A204.1 (cell line): Measurements from ENCODE around the gene LRG1.
"Not testable (repeated sequence)": the region's sequence is repeated elsewhere in the genome, so short reads cannot be mapped to it uniquely, and the experiment has no call there.

Experiments
- FAIRE-seq: peaks from 2 replicates; lab custom pipeline; 2012; peaks lifted over from hg19 to GRCh38; lab: Jason Lieb, UNC

The LRG1 gene

DNA sequence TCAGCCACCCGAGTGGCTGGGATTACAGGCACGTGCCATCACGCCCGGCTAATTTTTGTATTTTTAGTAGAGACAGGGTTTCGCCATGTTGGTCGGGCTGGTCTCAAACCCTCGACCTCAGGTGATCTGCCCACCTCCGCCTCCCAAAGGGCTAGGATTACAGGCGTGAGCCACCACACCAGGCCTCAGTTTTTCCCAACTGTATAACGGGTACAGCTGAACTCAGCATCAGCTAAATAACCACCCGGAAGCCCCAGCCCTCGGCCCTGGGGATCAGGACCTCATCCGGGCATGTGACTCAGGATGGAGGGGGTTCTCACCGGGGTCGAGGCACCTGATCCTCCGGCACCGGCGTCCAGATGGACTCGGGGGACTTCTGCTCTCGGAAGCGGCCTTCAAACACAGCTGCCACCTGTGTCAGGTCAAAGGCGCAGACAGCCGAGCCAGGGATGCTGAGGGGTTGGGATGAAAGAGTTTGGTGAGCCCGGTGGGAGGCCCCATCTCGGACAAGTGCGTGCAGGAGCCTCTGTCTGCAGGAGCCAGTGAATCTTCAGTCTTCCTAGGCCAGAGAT lies 10.7 kb upstream of the LRG1 start:
- FAIRE-seq, result no peak

- no peak for FAIRE-seq
These were observed 10.2 kb upstream of the LRG1 start for GRCh38 chr19:4550018-4550417.

- FAIRE-seq, result no peak
These were observed 8.4 kb upstream of the LRG1 start for GRCh38 chr19:4548238-4548584.

- no peak for FAIRE-seq
These were observed 7.7 kb upstream of the LRG1 start for GRCh38 chr19:4547303-4548237.

DNA sequence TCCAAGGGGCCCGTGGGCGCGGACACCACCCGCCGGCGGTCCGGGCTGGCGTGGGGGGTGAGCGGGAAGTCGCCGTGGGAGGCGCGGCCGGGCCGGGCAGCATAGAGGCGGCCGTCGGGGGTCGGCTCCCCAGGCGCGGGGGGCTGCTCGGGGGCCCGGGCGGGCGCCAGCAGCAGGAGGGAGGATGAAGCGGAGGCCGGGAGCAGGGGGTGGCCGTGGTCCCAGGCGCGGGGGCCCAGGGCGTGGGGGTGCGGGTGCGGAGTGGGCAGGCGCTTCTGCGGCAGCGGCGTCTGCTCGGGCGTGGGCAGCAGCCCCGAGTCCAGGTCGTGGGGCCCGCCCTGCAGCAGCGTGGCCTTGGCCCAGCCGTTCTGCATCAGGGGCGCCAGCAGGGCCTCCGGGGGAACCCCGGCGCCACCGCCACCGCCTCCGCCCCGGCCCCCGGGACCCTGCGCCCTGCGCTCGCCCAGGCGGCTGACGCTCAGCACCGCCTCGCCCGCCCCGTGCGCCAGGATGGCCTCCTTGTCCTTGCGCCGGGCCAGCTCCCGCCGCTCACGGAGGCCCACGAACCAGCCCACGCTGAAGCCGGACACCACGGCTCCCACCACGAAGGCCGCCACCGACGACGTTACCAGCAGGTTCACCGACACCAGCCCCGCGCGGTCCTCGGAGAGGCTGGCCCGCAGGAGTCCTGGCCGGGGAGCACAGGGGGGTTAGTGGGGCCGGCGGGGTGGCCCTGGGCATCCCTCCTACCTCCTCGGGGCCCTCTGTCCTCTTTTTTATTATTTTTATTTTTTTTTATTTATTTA lies 4.2 kb upstream of the LRG1 start:
- no peak for FAIRE-seq

- FAIRE-seq, result no peak
These were observed 3.3 kb upstream of the LRG1 start for GRCh38 chr19:4542896-4543841.

DNA sequence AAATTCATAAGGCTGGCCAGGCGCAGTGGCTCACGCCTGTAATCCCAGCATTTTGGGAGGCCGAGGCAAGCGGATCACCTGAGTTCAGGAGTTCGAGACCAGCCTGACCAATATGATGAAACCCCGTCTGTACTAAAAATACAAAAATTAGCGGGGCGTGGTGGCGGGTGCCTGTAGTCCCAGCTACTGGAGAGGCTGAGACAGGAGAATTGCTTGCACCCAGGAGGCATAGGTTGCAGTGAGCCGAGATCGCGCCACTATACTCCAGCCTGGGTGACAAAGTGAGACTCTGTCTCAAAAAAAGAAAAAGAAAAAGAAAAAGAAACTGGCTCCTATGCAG lies 1.9 kb upstream of the LRG1 start:
- FAIRE-seq, result not testable (repeated sequence)

DNA sequence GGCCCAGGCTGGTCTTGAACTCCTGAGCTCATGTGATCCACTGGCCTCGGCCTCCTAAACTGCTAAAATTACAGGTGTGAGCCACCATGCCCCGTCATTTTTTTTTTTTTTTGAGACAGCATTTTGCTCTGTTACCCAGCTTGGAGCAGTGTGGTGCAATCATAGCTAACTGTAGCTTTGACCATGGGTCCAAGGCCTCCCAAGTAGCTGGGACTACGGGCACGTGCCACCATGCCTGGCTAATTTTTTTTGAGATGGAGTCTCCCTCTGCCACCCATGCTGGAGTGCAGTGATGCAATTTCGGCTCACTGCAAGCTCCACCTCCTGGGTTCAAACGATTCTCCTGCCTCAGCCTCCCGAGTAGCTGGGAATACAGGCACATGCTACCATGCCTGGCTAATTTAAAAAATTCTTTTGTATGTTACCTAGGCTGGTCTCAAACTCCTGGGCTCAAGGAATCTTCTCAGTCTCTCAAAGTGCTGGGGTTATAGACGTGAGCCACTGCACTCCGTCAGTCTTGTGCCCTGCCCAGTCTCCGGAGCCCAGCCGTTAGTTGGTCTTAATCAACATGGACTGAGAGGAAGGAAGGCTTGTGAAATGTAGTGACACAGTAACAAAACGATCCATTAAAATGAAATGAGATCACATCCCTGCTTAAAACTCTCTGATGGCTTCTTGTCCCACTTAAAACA lies 1.4 kb upstream of the LRG1 start:
- no peak for FAIRE-seq

DNA sequence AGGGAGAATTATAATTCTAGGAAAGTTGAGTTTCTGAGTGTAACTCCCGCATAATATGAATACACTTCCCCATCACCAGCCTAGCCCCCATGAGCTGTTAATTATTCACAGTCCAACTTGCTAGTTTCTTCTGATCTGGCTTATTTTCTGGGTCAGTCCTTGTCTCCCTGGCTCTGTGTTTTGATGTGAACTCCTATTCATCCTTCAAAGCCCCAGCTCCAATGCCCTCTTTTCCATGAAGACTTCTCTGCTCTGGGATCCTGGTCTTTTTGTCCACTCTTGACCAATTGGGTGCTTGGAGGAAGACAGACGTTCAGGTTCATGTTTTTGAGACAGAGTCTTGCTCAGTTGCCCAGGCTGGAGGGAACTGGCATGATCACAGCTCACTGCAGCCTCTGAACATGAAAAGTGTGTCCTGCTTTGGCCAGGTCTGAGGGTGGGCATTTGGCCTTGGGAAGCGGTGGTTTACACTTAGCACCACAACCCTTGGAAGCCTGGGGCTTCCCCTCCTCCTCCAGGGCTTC lies 605 bp downstream of the LRG1 start:
- FAIRE-seq, result no peak

- no peak for FAIRE-seq
These were observed 1.3 kb downstream of the LRG1 start for GRCh38 chr19:4538601-4538954.

DNA sequence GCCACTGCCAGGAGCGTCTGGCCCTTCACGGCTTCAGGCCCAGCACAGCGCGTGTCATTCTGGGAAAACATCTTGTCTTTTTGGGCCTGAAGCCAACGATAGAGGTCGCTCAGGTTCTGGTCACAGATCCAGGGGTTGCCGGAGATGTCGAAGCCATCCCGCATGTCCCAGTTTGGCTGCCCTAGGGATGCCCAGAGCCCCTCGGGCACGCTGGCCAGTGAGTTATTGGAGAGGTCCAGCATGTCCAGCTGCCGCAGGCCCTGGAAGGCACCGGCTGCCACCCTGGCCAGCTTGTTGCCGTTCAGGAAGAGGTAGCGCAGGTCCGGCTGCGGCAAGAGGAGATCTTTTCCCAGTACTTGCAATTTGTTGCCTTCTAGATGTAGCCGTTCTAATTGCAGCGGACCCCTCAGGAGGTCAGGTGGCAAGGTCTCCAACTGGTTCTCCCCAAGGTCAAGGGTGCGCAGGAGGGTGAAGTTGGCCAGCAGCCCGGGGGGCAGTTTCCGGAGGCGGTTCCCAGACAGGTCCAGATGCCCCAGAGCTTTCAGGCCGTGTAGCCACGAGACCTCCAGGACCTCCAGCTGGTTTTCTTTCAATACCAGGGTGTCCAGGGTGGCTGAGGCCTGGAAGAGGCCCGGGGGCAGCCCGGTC lies 1.8 kb downstream of the LRG1 start:
- FAIRE-seq, result no peak

DNA sequence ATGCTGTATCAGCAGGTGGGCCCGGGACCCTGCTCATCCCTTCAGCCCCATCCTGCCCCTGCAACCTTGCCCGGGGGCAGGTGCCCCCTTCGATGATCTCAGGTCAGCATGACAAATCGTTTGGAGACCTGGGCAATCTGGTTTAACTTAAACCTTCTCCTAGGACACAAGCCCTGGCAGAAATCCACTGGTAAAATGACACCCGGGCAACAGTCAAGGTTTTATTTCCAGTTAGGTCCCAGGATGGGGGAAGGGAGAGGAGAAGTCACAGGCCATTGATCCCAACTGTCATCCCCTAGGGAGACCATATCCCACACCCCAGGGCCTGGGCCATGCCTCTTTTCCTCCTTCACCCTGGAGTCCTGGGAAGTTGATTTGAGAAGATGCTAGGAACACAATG lies 3.0 kb downstream of the LRG1 start:
- no peak for FAIRE-seq

DNA sequence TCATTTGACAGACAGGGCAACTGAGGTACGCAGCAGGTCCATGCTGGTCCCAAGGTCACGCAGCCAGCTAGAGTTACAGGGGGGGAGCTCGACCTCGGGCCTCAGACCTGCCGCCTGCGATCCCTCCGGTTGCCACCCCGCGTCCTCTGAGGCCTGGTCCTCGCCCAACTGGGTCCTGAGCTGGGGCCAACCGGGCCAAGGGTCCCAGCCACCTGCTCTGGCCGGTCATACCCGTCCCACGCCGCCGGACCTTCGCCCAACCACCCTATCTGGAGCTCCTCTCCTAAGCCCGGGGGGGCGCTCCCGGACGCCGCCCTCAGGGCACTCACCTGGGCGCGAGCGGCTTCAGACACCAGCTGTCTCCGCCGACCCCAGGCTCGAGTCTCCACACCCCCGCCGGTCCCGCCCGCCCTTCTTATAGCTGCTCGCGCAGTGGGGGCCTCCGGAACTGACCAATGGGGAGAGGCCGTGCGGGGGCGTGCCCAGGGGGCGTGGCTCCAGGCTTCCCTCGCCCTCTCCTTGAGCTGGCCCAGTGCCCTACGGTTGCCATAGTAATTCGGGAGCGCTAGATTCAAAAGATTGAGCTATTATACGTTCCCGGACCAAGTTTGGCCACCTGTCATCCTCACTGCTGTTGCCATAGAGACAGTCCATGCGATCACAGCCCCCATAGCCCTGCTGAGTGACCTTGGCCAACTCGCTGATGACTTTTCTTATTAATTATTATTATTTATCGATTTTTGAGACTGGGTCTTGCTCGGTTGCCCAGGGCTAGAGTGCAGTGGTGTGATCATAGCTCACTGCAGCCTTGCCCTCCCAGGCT lies 4.8 kb downstream of the LRG1 start, which contains the start of gene PLIN5:
Gene PLIN5, minus strand, starts transcription at position 389 of the 823 bp plus-strand sequence. CDS start 1,150 bp downstream, outside the sequence.
- no peak for FAIRE-seq

DNA sequence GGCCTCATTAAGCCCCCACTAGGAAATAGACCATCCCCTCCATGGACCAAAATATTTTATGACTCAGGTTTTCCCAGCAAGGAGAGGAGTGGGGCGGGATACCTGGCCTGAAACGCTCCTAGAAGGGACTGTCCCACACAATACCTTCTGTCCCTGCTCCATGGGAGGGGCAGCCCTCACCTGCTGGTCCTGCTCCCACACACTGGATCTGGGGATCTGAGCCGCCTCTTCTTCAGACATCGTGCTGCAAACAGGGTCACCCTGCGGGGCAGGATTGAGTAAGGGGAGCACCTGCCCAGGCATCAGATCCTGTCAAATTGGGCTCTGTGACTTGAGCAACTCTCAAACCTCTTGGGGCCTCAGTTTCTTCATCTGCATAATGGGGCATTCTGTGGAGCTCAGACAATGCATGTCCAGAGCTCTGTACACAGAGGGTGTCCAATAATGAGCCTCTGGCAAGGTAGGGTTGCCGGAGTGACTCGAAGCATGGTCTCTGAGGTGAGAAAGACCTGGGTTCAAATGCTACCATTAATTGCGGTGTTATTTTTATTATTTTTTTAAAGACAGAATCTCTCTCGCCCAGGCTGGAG lies 5.9 kb downstream of the LRG1 start:
- FAIRE-seq, result no peak

GRCh38 chr19:4533334-4533733 lies 6.5 kb downstream of the LRG1 start:
- FAIRE-seq, result no peak

DNA sequence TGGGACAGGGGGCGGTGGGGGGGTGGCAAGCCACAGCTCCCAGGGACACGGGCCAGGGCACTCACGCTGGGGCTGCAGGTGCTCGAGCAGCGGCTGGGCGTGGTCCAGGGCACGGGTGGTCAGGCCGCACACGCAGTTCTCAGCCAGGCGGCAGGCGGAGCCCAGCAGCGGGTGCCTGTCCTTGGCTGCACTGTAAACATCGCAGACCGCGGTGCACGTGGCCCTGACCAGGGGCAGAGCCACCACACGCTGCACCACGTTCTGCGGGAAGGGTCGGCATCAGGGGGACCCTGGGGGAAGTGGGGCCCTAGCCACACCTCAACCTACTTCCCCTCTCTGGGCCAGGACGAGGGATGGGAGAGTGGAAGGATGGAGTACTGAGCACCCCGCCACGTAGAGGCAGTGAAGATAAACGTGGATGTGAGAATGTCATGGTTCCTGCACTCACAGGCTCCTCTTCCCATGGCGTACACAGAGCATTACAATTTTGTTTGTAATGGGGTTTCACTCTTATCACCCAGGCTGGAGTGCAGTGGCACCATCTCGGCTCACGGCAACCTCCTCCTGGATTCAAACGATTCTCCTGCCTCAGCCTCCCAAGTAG lies 8.2 kb downstream of the LRG1 start:
- FAIRE-seq, result no peak

- no peak for FAIRE-seq
These were observed 9.8 kb downstream of the LRG1 start for GRCh38 chr19:4529924-4530522.

DNA sequence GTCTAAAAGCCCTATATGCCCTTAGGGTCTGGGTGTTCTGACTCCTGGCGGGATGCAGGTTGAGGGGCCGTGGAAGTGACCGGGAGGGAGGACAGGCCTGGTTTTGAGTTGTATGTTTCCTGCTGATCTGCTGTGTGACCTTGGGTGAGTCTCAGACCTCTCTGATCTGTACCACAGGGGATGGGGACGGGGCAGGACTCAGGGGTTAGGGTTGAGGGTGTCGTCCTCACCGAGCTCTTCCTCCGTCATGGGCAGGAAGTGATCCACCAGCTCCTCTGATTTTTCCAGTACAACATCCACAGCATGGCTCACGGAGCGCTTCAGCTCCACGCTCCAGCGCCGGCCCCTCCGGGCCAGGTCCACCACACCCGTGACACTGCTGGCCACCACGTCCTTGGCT lies 11.0 kb downstream of the LRG1 start:
- FAIRE-seq, result no peak

DNA sequence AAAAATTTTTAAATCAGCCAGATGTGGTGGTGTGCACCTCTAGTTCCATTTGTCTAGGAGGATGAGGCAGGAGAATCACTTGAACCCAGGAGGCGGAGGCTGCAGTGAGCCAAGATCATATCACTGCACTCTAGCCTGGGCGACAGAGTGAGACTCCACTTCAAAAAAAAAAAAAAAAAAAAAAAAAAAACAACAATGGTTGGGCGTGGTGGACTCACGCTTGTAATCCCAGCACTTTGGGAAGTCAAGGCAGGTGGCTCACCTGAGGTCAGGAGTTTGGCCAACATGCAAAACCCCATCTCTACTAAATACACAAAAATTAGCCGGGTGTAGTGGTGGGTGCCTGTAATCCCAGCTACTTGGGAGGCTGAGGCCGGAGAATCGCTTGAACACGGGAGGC lies 12.5 kb downstream of the LRG1 start:
- FAIRE-seq, result not testable (repeated sequence)
